Mesodermal cell (in vitro differentiated cells): ENCODE results near the gene PROM2.

Experiments
- H3K27ac ChIP-seq: 2 replicates; pipeline ENCODE4 v1.7.0; 2013; ENCODE audit warnings: mild to moderate bottlenecking, low read depth, low read length, moderate library complexity; ENCODE audit not compliant: severe bottlenecking
- H3K36me3 ChIP-seq: 2 replicates; pipeline ENCODE4 v1.7.1; 2013; ENCODE audit warnings: mild to moderate bottlenecking, low read length, moderate library complexity; ENCODE audit not compliant: control insufficient read depth, insufficient read depth
- H3K4me1 ChIP-seq: one replicate; pipeline ENCODE4 v1.7.1; 2013; ENCODE audit warnings: mild to moderate bottlenecking, low read length; ENCODE audit not compliant: insufficient read depth, control insufficient read depth, poor library complexity, severe bottlenecking
- H3K4me3 ChIP-seq: 2 replicates; pipeline ENCODE4 v1.7.0; 2013; ENCODE audit warnings: low read length, control low read depth, mild to moderate bottlenecking; ENCODE audit not compliant: insufficient read depth, poor library complexity, severe bottlenecking; ENCODE audit errors: extremely low read depth
- H3K9me3 ChIP-seq: 2 replicates; pipeline ENCODE4 v1.7.1; 2013; ENCODE audit warnings: mild to moderate bottlenecking, low read length, moderate library complexity; ENCODE audit not compliant: control insufficient read depth
- WGBS, 2 experiments: methylation state at CpG; one replicate each; pipeline ENCODE4 v1.1.5; 2013; ENCODE audit warnings: missing lambda C conversion rate in 2 of 2; ENCODE audit not compliant: insufficient coverage in 2 of 2; 5-methylcytosine and 5-hydroxymethylcytosine counted together

PROM2 gene

DNA sequence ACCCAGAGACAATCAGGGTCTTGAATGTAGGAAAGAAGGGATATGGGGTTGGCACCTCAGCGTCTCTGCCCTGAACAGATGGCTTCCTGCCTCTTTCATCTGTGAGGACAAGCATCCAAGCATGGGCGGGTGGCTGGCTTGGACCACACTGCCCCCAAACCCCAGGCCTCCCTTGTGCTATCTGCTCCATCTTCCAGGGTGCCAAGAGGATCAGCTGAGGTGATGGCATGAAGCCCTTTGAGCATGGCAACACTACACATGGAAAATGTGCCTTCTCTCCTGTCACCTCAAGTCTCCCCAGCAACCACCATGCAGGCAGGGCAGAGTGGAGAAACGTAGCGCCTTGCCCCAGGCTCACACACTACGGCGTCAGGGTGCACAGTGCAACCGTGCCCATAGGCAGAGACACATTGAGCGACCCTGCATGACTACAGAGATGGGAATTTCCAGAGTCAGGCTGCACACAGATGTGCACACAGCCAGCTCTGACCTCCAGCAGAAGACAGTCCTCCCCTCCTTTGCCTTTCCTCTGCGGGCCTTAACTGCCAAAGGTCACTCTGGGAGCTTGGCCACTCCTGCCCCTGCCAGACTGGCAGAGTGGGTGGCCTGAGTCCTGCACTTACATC lies 24.4 kb downstream of the PROM2 start:
- Histone ChIP-seq H3K4me1 (peaks cover 9% of the 10 kb centered on the region), H3K9me3 (no peaks in the 10 kb centered on the region), H3K27ac (no peak overlapping the region), H3K4me3 (no peak overlapping the region), H3K36me3 (no peaks in the 10 kb centered on the region)
- 93% methylated on average over 8 to 9 of the region's 9 CpGs for WGBS, 2 experiments

DNA sequence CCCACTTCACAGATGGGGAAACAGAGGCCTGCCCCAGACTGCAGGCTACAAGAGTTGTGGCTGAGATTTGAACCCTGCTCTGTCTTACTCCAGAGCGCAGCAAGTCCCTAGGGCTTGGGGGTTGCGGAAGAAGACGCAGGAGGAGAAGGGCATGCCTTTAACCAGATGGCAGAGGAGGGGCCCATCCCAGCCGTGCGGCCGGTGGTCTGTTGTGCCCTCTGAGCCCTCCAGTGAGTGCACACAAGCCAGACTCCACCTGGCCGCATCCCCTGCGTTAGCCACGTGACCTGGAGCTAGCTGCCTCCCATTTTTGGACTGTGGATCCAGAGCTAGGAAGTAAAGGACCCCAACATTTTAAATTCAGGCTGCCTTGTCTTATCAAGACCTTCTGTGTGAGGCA lies 25.7 kb downstream of the PROM2 start:
- Histone ChIP-seq H3K4me3 (no peak overlapping the region), H3K9me3 (no peaks in the 10 kb centered on the region), H3K4me1 (peaks cover 9% of the 10 kb centered on the region), H3K36me3 (no peaks in the 10 kb centered on the region), H3K27ac (no peak overlapping the region)
- 89 to 96% methylated on average over 3 to 9 of the region's 9 CpGs for WGBS, 2 experiments

DNA sequence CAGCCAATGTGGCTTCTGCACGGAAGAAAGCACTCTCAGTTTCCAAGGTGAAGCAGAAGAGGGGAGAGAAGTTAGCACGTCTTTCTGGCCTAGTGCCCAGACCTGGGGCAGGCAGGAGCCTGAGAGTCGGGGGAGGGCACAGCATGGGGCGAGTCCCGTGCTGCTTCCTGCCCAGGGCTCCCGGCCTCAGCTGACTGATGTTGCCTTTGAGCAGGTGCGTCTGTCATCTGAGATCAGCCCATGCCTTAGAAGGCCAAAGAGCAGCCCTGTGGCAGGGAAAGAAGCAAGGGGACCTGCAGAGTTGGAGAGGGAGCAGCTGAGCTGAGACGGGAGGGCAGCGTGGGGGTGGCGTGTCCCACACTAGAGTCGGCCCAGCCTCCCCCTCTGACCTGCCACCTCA lies 26.2 kb downstream of the PROM2 start:
- H3K4me3 ChIP-seq = no peak overlapping the region
- H3K27ac ChIP-seq = no peak overlapping the region
- WGBS, 2 experiments = 62 to 70% methylated on average over 7 to 10 of the region's 11 CpGs
- H3K4me1 ChIP-seq = peaks cover 9% of the 10 kb centered on the region
- no peaks in the 10 kb centered on the region for H3K9me3 ChIP-seq
- H3K36me3 ChIP-seq = no peaks in the 10 kb centered on the region

DNA sequence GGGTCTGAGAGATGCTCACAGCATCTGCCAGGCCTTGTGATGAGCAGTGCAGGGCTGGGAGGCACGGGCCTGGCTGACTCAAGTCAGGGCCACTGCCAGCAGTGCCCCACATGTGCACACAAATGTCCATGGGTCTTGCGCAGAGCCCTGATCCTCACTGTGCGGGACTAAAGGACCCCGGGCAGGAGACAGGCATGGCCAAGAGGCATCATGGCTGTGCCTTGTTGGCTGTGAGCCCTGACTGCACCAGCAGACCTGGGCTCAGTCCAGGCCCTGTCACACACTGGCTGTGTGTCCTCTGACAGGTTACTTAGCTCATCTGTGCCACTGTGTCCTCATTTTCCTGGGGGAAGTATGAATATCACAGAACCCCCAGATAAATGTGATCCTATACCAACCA lies 26.9 kb downstream of the PROM2 start:
- WGBS, 2 experiments = 89 to 95% methylated on average over 4 of the region's 4 CpGs

DNA sequence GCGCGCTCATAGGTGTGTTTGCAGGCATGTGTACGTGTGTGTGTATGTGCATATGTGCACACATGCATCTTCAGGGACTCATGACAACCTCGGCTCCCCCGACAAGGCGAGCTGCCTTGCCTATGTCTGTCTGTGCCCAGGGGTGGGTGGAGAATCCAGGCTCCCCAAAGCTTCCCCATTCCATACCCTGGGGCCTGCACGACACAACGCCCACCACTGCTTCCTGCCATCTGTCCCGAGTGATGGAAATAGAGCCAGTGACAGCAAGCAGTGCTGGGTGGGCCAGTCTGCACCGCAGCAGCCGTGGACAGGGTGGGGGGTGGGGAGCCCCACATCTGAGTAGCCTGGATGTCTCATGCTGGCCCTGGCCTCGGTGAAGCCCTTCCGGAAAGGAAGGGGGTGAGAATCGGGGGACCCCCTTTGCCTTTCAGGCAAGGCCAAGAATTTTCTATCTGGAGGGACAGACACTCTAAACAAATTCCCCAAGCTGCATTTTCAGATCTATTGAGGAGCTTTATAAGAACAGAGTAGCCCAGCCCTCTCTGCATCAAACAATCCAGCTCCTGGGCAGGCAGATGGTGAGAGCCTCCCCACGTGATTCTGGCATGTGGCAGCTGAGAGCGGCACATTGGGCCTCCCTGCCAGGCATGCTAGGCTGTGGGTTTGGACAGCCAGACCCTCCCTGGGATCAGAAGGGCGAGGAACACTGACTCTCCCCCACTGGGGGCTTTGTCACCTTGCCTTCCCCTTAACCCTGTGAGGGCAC lies 27.8 kb downstream of the PROM2 start:
- Histone ChIP-seq H3K4me3 (no peak overlapping the region), H3K4me1 (peaks cover 9% of the 10 kb centered on the region), H3K9me3 (no peaks in the 10 kb centered on the region), H3K36me3 (no peaks in the 10 kb centered on the region), H3K27ac (no peak overlapping the region)
- 84 to 87% methylated on average over 9 to 10 of the region's 17 CpGs for WGBS, 2 experiments

More for the DNA sequence above, 26.9 kb downstream of the PROM2 start:
- Histone ChIP-seq H3K4me3 (no peak overlapping the region), H3K9me3 (no peaks in the 10 kb centered on the region), H3K4me1 (peaks cover 9% of the 10 kb centered on the region), H3K36me3 (no peaks in the 10 kb centered on the region), H3K27ac (no peak overlapping the region)

DNA sequence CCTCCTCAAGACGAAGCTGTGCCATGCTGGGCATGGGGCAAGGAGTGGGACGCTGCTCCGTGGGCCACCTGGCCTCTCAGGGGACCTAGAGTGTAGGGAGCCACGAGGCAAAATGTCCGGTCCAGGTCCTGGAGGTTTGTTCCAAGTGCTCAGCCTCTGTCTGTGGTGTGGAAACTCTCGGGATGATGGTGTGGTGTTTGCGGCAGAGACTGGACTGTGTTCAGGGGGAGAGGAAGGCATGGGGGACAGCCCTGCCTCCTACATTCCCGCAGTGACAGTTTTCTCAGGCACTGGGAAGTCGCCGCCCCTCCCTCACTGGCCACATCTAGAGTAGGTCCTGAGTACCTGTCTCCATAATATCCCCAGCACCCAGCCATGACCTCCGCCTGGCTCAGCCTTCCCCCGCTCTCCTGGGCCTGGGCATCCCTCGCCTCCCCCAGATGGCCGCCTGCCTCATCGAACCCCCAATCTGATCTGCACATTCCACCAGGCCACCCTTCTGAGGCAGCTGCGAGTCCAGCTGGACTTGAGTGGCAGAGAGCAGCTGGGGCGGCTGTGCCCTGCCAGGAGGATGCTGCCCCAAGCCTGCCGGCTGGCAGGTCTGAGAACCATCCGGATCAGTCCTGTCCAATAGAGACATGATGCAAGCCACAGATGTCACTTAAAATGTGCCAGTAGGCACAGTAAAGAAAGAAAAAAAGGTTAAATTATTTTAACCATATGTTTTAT lies 29.1 kb downstream of the PROM2 start:
- H3K4me1 ChIP-seq = no peaks in the 10 kb centered on the region
- WGBS, 2 experiments = 89 to 90% methylated on average over 17 of the region's 19 CpGs
- no peaks in the 10 kb centered on the region for H3K9me3 ChIP-seq
- no peaks in the 10 kb centered on the region for H3K36me3 ChIP-seq
- no peak overlapping the region for H3K4me3 ChIP-seq
- H3K27ac ChIP-seq = no peak overlapping the region

DNA sequence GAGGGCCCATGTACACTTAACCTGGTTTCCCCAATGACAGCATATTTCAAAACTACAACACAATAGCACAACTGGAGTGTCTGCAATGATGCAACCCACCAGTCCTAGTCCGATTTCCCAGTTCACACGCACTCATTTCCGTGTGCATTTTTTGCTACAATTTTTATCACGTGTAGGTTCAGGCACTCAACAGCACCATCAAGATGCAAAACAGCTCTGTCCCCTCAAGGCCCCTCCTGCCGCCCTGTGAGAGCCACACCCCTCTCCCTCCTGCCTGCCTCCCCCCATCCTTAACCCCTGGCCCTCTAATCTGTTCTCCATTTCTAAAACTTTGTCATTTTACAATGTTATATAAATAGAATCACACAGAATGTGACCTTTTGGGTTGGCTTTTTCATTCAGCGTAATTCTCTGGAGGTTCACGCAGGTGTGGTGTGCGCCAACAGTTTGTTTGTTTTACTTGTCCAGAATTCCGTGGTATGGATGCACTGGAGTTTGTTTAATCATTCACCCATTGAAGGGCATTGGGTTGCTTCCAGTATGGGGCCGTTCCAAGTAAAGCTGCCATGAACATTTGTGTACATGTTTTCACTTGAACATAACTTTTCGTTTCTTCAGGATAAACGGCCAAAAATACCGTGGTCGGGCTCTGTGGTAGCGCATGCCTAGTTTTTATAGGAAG lies 31.3 kb downstream of the PROM2 start:
- no peak overlapping the region for H3K4me3 ChIP-seq
- 87 to 90% methylated on average over 15 of the region's 15 CpGs for WGBS, 2 experiments
- no peaks in the 10 kb centered on the region for H3K4me1 ChIP-seq
- no peaks in the 10 kb centered on the region for H3K9me3 ChIP-seq
- no peaks in the 10 kb centered on the region for H3K36me3 ChIP-seq
- H3K27ac ChIP-seq = no peak overlapping the region

DNA sequence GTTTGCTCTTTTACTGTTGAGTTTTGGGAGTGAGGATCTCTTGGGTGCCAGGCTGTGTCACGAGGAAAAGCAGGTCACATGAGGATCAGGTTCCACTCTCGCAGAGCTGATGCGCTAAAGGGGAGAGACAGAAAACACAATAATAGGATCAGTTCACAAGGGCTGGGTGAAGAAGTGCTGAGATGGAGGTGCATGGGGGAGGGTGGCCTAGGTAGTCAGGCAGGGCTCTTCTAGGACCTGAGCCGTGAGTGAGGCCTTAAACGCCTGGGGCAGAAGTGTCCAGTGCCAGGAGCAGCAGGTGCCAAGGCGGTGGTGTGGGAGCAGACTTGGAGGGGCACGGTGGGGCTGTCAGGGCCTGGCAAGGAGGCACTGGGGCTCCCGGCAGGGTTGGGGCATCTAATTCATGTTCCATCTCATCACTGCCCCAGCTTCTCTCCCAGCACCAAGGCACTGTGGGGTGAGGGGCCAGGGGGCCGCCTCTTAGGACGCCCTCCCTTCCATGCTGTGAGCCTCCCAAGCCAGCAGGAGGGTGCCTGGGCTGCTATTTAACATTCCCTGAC lies 32.2 kb downstream of the PROM2 start:
- H3K9me3 ChIP-seq = no peaks in the 10 kb centered on the region
- no peak overlapping the region for H3K4me3 ChIP-seq
- WGBS, 2 experiments = 92 to 95% methylated on average over 4 to 5 of the region's 10 CpGs
- no peaks in the 10 kb centered on the region for H3K4me1 ChIP-seq
- H3K36me3 ChIP-seq = no peaks in the 10 kb centered on the region
- no peak overlapping the region for H3K27ac ChIP-seq

DNA sequence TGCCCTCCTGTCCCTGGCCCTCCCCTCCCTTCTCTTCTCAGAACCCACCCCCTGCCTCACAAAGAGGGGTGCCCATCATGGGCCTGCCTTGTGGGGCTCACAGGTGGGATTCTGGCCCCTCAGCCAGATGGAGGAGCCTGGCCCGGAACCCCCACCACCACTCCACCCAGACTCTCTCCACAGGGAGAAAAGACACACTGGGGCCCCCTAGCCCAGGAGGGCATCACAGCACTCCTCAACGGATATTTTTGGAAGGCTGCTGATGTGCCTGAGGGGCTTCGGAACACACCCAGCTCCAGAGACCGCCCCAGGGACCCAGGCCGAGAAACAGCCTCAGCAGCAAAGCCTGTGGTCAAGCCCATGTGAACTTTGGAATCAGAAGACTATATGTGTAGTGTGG lies 32.8 kb downstream of the PROM2 start:
- H3K4me3 ChIP-seq = no peak overlapping the region
- no peaks in the 10 kb centered on the region for H3K4me1 ChIP-seq
- no peaks in the 10 kb centered on the region for H3K9me3 ChIP-seq
- no peaks in the 10 kb centered on the region for H3K36me3 ChIP-seq
- no peak overlapping the region for H3K27ac ChIP-seq
- WGBS, 2 experiments = 75 to 78% methylated on average over 4 of the region's 5 CpGs

DNA sequence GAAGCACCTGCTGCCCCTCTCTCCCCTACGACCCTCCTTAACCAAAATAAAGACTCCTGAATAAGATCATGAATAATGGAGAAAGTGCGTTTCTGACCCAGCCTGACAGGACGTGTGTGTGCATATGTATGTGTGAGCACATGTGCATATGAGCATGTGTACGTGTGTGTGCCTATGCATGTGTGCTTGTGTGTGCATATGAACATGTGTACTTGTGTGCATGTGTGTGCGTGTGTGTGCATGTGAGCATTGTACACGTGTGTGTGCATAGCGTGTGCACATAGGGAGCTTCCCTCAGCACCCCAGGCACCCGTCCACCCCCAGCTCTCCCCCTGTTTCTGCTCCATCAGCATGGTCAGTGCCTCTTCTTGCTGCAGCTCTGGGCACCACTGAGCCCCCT lies 33.6 kb downstream of the PROM2 start:
- no peaks in the 10 kb centered on the region for H3K36me3 ChIP-seq
- no peak overlapping the region for H3K4me3 ChIP-seq
- WGBS, 2 experiments = 86 to 90% methylated on average over 5 of the region's 8 CpGs
- H3K27ac ChIP-seq = no peak overlapping the region
- H3K4me1 ChIP-seq = no peaks in the 10 kb centered on the region
- no peaks in the 10 kb centered on the region for H3K9me3 ChIP-seq
